ENCODE data around the gene GALNT17. TPM values are rescaled to one million over a fixed set of nuclear protein-coding genes. Genes with fewer than 3 reads are reported as not detected.

GALNT17 gene
- total RNA-seq, 1 donor from 2014 or later: not detected

DNA sequence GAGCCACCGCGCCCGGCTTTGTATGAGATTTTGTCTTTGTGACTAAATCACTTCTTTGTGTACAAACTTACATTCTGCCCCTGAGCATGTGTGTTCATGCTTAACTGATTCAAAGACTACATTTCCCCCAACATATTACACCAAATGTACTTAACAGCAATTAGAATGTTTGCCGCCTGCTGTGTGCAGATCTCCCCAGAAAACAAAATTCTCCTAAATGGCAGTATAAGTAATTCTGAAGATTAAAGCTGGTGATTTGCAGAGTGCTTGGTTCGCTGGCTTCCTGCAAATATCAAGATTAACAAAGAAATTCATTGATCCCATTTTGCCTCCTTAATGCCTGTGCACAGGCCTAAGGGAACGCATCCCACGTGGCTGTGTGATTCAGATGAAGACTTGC lies 230.3 kb downstream of the GALNT17 start:
- H3K27me3 Mint-ChIP-seq: no peaks in the 10 kb centered on the region
- no peak for DNase-seq
- no peak overlapping the region for H3K27ac Mint-ChIP-seq
- H3K9me3 Mint-ChIP-seq: peaks cover 23% of the 10 kb centered on the region
- intact Hi-C loops (cut with micrococcal nuclease): no loop called here
- no peak overlapping the region for H3K4me3 Mint-ChIP-seq
- H3K36me3 Mint-ChIP-seq (ENCODE audit: low read depth): no peaks in the 10 kb centered on the region
- no peaks in the 10 kb centered on the region for H3K4me1 Mint-ChIP-seq

GRCh38 chr7:71363223-71363622 lies 231.3 kb downstream of the GALNT17 start:
- intact Hi-C loops (cut with micrococcal nuclease): no loop called here
- Mint-ChIP-seq H3K9me3 (peaks cover 19% of the 10 kb centered on the region), H3K36me3 (ENCODE audit: low read depth) (no peaks in the 10 kb centered on the region), H3K27ac (no peak overlapping the region), H3K27me3 (no peaks in the 10 kb centered on the region), H3K4me1 (no peaks in the 10 kb centered on the region), H3K4me3 (no peak overlapping the region)
- DNase-seq: no peak

DNA sequence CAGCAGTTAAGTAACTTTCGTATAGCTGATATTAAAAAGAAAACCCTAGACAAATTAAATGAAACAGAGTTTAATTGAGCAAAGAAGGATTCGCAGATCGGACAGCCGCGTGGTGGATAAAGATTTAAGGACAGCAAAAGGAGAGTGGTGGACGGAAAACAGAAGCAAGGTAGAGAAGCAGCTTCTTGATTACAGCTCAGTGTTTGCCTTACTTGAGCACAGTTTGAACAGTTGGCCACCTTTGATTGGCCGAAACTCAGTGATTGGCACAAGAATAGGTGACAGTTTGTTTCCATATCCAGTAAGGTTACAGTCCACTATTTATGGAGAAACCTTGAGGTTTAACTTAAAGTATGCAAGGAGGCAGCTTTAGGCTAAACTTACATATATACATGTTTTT lies 231.7 kb downstream of the GALNT17 start:
- Mint-ChIP-seq H3K9me3 (peaks cover 19% of the 10 kb centered on the region), H3K27me3 (no peaks in the 10 kb centered on the region), H3K27ac (no peak overlapping the region), H3K4me1 (no peaks in the 10 kb centered on the region), H3K36me3 (ENCODE audit: low read depth) (no peaks in the 10 kb centered on the region), H3K4me3 (no peak overlapping the region)
- DNase-seq: no peak
- intact Hi-C loops (cut with micrococcal nuclease): no loop called here

DNA sequence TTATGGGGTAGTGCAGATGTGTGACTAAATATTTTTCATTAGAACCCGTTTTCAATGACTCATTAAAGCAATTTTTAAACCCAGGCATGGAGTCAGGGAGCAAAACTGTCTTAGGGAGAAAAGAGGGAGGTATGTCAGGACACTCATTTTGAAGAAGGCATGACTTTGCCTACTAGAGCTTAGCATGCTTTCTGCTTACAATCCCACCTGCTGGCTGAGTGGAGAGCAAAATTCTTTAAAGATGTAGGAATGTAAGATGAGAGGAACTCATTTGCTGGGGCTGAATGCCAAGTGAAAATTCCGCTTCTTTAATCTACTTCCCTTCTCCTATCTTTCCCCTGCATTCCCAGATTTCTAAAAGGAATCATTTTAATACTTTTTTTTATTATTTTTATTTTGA lies 232.6 kb downstream of the GALNT17 start:
- Mint-ChIP-seq H3K4me3 (no peak overlapping the region), H3K9me3 (peaks cover 19% of the 10 kb centered on the region), H3K27me3 (no peaks in the 10 kb centered on the region), H3K27ac (no peak overlapping the region), H3K4me1 (no peaks in the 10 kb centered on the region), H3K36me3 (ENCODE audit: low read depth) (no peaks in the 10 kb centered on the region)
- intact Hi-C loops (cut with micrococcal nuclease): no loop called here
- no peak for DNase-seq

DNA sequence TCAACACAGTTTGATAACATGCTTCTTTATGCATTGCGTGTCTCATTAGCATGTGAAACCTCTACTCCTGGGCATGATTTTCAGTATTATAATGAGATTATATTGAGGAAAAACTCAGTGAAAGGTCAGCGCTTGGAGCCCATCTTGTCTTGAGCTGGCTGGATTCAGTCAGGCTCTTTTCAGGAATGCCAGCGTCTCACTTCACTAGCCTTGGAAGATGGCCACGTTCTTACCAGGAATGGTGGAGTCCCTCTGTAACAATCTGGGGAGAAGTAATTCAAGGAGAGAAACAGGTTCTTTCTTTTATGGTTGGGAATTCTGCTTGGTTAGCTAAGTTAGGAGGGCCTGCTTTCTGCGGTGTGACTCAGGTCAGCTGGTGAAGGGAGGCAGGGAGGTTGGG lies 241.0 kb downstream of the GALNT17 start:
- Mint-ChIP-seq H3K36me3 (ENCODE audit: low read depth) (no peaks in the 10 kb centered on the region), H3K4me1 (no peaks in the 10 kb centered on the region), H3K27ac (no peak overlapping the region), H3K27me3 (no peaks in the 10 kb centered on the region), H3K9me3 (peaks cover 9% of the 10 kb centered on the region), H3K4me3 (no peak overlapping the region)
- intact Hi-C loops (cut with micrococcal nuclease): no loop called here
- no peak for DNase-seq

- Mint-ChIP-seq H3K27ac (no peak overlapping the region), H3K27me3 (no peaks in the 10 kb centered on the region), H3K4me3 (no peak overlapping the region), H3K36me3 (ENCODE audit: low read depth) (peaks cover 1% of the 10 kb centered on the region), H3K4me1 (no peaks in the 10 kb centered on the region), H3K9me3 (peaks cover 30% of the 10 kb centered on the region)
- intact Hi-C loops (cut with micrococcal nuclease): no loop called here
- DNase-seq: no peak
Measured at GRCh38 chr7:71377062-71377461, 245.1 kb downstream of the GALNT17 start.

DNA sequence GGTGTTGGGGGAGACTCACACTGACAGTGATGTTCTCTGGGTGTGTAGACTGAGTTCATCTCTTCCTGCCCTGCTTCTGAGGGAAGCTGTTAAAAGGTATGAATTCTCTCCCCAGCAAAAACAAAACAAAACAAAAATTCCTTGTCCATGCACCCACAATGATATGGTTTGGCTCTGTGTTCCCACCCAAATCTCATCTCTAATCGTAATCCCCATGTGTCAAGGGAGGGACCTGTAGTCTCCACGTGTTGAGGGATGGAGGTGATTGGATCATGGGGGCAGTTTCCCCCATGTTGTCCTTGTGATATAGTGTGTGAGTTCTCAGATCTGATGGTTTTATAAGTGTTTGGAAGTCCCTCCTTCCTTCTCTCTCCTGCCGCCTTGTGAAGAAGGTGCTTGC lies 245.5 kb downstream of the GALNT17 start:
- no peak overlapping the region for H3K4me3 Mint-ChIP-seq
- H3K27me3 Mint-ChIP-seq: no peaks in the 10 kb centered on the region
- no peak for DNase-seq
- H3K27ac Mint-ChIP-seq: no peak overlapping the region
- H3K36me3 Mint-ChIP-seq (ENCODE audit: low read depth): peaks cover 1% of the 10 kb centered on the region
- no peaks in the 10 kb centered on the region for H3K4me1 Mint-ChIP-seq
- peaks cover 32% of the 10 kb centered on the region for H3K9me3 Mint-ChIP-seq
- intact Hi-C loops (cut with micrococcal nuclease): no loop called here

- no peak for DNase-seq
- H3K27me3 Mint-ChIP-seq: no peaks in the 10 kb centered on the region
- peaks cover 1% of the 10 kb centered on the region for H3K36me3 Mint-ChIP-seq (ENCODE audit: low read depth)
- intact Hi-C loops (cut with micrococcal nuclease): no loop called here
- no peak overlapping the region for H3K4me3 Mint-ChIP-seq
- H3K4me1 Mint-ChIP-seq: no peaks in the 10 kb centered on the region
- no peak overlapping the region for H3K27ac Mint-ChIP-seq
- peaks cover 34% of the 10 kb centered on the region for H3K9me3 Mint-ChIP-seq
Measured at GRCh38 chr7:71384094-71384493, 252.2 kb downstream of the GALNT17 start.

DNA sequence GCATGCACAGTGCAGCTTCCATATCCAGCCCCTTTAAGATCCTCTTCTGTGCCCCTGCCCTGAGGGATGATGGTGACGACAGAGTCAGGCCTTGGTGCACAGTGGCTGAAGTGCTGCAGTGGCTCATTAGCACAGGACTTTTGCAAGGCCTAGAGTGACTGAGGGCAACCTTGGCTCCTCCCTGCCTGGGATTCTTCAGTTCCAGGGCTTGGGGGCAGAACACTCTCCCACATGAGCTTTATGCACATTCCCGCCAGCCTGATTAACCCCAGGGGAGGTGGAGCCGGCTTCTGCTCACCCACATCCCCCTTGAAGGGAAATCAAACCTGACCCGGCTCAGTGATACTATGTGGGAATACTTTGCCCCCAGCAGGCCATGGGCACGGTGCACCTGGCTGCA lies 253.4 kb downstream of the GALNT17 start:
- no peaks in the 10 kb centered on the region for H3K27me3 Mint-ChIP-seq
- H3K9me3 Mint-ChIP-seq: peaks cover 29% of the 10 kb centered on the region
- intact Hi-C loops (cut with micrococcal nuclease): no loop called here
- no peak overlapping the region for H3K4me3 Mint-ChIP-seq
- no peak overlapping the region for H3K27ac Mint-ChIP-seq
- H3K36me3 Mint-ChIP-seq (ENCODE audit: low read depth): peaks cover 1% of the 10 kb centered on the region
- H3K4me1 Mint-ChIP-seq: no peaks in the 10 kb centered on the region
- no peak for DNase-seq

GRCh38 chr7:71386152-71386785 lies 254.3 kb downstream of the GALNT17 start:
- Mint-ChIP-seq H3K27me3 (no peaks in the 10 kb centered on the region), H3K27ac (no peak overlapping the region), H3K4me1 (no peaks in the 10 kb centered on the region), H3K36me3 (ENCODE audit: low read depth) (no peaks in the 10 kb centered on the region), H3K4me3 (no peak overlapping the region), H3K9me3 (peaks cover 25% of the 10 kb centered on the region)
- intact Hi-C loops (cut with micrococcal nuclease): no loop called here
- no peak for DNase-seq

DNA sequence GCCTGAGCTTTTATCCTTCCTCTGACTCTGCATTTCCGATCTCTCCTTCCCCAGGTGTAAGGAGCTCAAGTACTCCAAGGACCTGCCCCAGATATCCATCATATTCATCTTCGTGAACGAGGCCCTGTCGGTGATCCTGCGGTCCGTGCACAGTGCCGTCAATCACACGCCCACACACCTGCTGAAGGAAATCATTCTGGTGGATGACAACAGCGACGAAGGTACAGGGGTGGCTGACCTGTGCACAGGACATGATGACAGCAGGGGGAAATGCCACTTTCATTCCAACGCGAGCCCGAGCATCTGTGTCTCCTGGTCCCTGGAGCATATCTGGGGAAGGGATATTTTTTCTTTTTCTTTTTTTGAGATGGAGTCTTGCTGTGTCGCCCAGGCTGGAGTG lies 256.2 kb downstream of the GALNT17 start:
- intact Hi-C loops (cut with micrococcal nuclease): no loop called here
- no peak overlapping the region for H3K4me3 Mint-ChIP-seq
- no peak for DNase-seq
- no peaks in the 10 kb centered on the region for H3K27me3 Mint-ChIP-seq
- no peaks in the 10 kb centered on the region for H3K36me3 Mint-ChIP-seq (ENCODE audit: low read depth)
- peaks cover 22% of the 10 kb centered on the region for H3K9me3 Mint-ChIP-seq
- no peaks in the 10 kb centered on the region for H3K4me1 Mint-ChIP-seq
- no peak overlapping the region for H3K27ac Mint-ChIP-seq

DNA sequence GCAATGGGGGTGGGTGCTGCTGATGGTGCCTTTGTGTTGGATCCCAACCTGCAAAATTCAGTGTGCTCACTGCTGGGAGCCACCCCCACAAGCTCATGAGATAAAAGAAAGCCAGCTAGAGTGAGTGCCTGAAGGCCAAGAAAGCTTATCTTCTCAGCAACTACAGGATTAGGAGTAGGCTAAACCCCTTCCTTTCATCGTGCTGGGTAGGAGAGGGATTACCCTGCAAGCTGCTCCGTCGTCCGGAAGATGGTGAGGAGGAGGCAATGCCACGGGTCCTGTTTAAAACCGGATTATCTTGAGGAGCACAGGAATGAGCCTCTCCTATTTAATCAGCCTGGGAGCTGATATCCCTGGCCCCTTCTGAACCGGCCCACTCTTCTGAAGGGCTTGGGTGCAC lies 258.0 kb downstream of the GALNT17 start:
- H3K4me3 Mint-ChIP-seq: no peak overlapping the region
- H3K27ac Mint-ChIP-seq: no peak overlapping the region
- no peaks in the 10 kb centered on the region for H3K27me3 Mint-ChIP-seq
- no peaks in the 10 kb centered on the region for H3K36me3 Mint-ChIP-seq (ENCODE audit: low read depth)
- H3K4me1 Mint-ChIP-seq: no peaks in the 10 kb centered on the region
- peaks cover 23% of the 10 kb centered on the region for H3K9me3 Mint-ChIP-seq
- intact Hi-C loops (cut with micrococcal nuclease): no loop called here
- DNase-seq: no peak

DNA sequence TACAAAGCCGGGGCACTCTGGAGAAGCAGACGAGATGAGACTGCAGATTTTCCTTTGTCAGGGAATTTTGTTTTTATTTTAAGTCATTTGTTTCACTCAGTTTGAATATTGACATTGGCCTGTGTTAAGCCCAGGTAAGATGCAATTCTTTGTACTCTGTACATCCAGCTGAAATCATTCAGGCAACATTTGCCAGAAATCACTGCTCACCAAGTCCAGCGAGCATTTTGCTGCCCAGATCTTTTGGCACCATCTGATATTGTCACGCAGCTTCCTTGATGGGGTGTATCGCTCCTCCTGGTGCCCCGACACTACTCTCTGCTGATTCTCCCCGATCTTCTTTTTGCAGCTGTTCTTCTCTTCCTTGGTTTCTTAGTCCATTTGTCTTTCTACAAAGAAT lies 261.7 kb downstream of the GALNT17 start:
- intact Hi-C loops (cut with micrococcal nuclease): no loop called here

DNA sequence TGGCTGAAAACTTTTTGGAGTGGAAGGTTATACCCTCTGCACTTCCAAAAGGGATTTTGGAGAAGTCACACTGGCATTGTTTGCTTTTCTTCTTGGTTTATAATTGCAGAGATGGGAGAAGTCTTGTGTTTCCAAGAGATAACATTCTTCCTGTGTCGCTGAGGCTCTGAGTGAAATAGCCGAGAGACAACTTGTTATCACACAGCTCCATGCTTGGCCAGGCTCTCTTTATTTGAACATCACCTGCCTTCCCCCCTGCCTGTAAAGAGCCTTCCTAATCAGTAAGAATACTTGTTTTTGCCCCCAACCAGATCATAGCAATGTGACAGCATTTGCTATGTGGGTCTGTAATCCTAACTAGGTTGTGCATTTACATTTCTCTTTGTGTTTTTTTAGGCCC lies 270.7 kb downstream of the GALNT17 start:
- no peak for DNase-seq
- H3K4me1 Mint-ChIP-seq: no peaks in the 10 kb centered on the region
- no peaks in the 10 kb centered on the region for H3K36me3 Mint-ChIP-seq (ENCODE audit: low read depth)
- no peak overlapping the region for H3K27ac Mint-ChIP-seq
- intact Hi-C loops (cut with micrococcal nuclease): no loop called here
- no peaks in the 10 kb centered on the region for H3K27me3 Mint-ChIP-seq
- no peak overlapping the region for H3K4me3 Mint-ChIP-seq
- H3K9me3 Mint-ChIP-seq: peaks cover 26% of the 10 kb centered on the region

More for the DNA sequence above, 261.7 kb downstream of the GALNT17 start:
- Mint-ChIP-seq H3K27me3 (no peaks in the 10 kb centered on the region), H3K4me1 (no peaks in the 10 kb centered on the region), H3K4me3 (no peak overlapping the region), H3K36me3 (ENCODE audit: low read depth) (no peaks in the 10 kb centered on the region), H3K9me3 (peaks cover 21% of the 10 kb centered on the region), H3K27ac (no peak overlapping the region)
- no peak for DNase-seq

DNA sequence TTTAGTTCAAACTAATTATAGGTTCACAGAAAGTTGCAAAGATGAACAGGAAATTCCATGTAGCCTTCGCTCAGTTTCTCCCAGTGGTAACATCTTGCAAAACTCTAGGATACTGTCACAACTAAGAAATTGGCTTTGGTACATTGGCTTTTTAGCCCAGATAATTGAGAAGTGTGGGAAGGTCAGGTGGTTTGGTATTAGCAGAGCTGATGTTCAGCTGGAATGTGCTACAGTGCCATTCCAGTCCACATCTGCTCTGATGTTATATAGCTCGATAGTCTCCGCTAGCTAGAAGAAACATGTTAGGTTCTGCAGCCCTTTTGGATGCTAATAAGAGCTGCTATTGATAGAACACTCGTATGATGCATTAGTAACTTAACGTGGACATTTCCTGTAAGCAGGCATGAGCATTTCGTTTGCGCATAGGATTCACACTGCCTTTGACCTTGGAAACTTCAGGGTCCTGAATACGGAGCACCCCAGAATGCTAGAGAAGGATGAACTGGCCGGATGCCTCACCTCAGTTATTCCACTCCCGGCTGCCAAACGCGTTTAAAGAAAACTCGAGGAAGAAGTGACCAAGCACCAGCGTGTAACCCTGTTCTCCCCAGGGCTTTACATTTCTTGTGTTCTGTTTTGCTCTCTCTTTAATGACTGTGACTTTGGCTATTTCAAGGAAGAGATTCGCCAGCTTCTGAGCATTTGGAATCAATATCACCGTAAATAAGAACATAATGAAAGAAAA lies 271.4 kb downstream of the GALNT17 start:
- no peaks in the 10 kb centered on the region for H3K27me3 Mint-ChIP-seq
- H3K36me3 Mint-ChIP-seq (ENCODE audit: low read depth): no peaks in the 10 kb centered on the region
- no peak overlapping the region for H3K27ac Mint-ChIP-seq
- DNase-seq: no peak
- no peak overlapping the region for H3K4me3 Mint-ChIP-seq
- intact Hi-C loops (cut with micrococcal nuclease): no loop called here
- H3K9me3 Mint-ChIP-seq: peaks cover 23% of the 10 kb centered on the region
- H3K4me1 Mint-ChIP-seq: no peaks in the 10 kb centered on the region

All from activated CD4-positive, alpha-beta T cell treated with anti-CD3 and anti-CD28 coated beads, Interleukin-2, amount 10 ng/mL, durations not matched to agents 24 days and 14 days (primary cell).